CD8-positive, alpha-beta memory T cell (primary cell): ENCODE measurements around the gene IFT81. TPM values are rescaled to one million over a fixed set of nuclear protein-coding genes. Genes with fewer than 3 reads are reported as not detected.

Experiments used
- CTCF ChIA-PET: fragments of 350-600 bp; sonication (Branson Sonifier 250); formaldehyde crosslinking; loops from one replicate; lab custom pipeline; 2021; ENCODE audit warnings: antibody characterized with exemption; lab: Charles Lee
- POLR2A ChIA-PET: fragments of 350-600 bp; sonication (Branson Sonifier 250); formaldehyde crosslinking; loops from one replicate; lab custom pipeline; 2021; ENCODE audit warnings: antibody characterized with exemption; lab: Charles Lee
- DNase-seq, 5 donors: peaks; one replicate each; pipeline versions ENCODE4 v3.0.0 to v3.0.0-alpha.2; 2020 to 2022; ENCODE audit warnings: mixed read lengths in 1 of 5
- H3K27ac ChIP-seq: one replicate; pipeline ENCODE4 v1.7.0; 2013; ENCODE audit warnings: low read depth, mild to moderate bottlenecking, low read length, moderate library complexity
- H3K27me3 ChIP-seq: 2 replicates; pipeline ENCODE4 v1.7.0; 2013; ENCODE audit warnings: low read length, mild to moderate bottlenecking; ENCODE audit not compliant: insufficient read depth, poor library complexity, severe bottlenecking
- H3K36me3 ChIP-seq: 2 replicates; pipeline ENCODE4 v1.7.0; 2013; ENCODE audit warnings: mild to moderate bottlenecking, low read length, moderate library complexity; ENCODE audit not compliant: insufficient read depth
- H3K4me1 ChIP-seq: 2 replicates; pipeline ENCODE4 v1.7.0; 2013; ENCODE audit warnings: mild to moderate bottlenecking, low read length, moderate library complexity; ENCODE audit not compliant: insufficient read depth
- H3K4me3 ChIP-seq: 2 replicates; pipeline ENCODE4 v1.7.0; 2013; ENCODE audit warnings: mild to moderate bottlenecking, low read length
- H3K9me3 ChIP-seq: 2 replicates; pipeline ENCODE4 v1.7.0; 2013; ENCODE audit warnings: mild to moderate bottlenecking, low read length
- H3K27ac Mint-ChIP-seq, 8 donors: one replicate each; pipeline ENCODE4 v1.8.0; 2020 to 2021; ENCODE audit warnings: mixed read lengths in 8 of 8, mild to moderate bottlenecking in 6 of 8, inconsistent platforms in 3 of 8, moderate library complexity in 3 of 8
- H3K27me3 Mint-ChIP-seq, 2 donors: one replicate each; pipeline ENCODE4 v1.8.0; 2020 to 2021; ENCODE audit warnings: mixed read lengths in 2 of 2, mild to moderate bottlenecking in 1 of 2, moderate library complexity in 1 of 2
- H3K36me3 Mint-ChIP-seq, 3 donors: one replicate each; pipeline ENCODE4 v1.8.0; 2020 to 2021; ENCODE audit warnings: mixed read lengths in 3 of 3, inconsistent platforms in 1 of 3, mild to moderate bottlenecking in 1 of 3
- H3K4me1 Mint-ChIP-seq, 3 donors: one replicate each; pipeline ENCODE4 v1.8.0; 2020 to 2021; ENCODE audit warnings: mixed read lengths in 3 of 3, inconsistent platforms in 1 of 3, mild to moderate bottlenecking in 1 of 3
- H3K4me3 Mint-ChIP-seq, 7 donors: one replicate each; pipeline ENCODE4 v1.8.0; 2020 to 2021; ENCODE audit warnings: mixed read lengths in 7 of 7, mild to moderate bottlenecking in 6 of 7, moderate library complexity in 4 of 7, inconsistent platforms in 2 of 7
- H3K9me3 Mint-ChIP-seq, 5 donors: one replicate each; pipeline ENCODE4 v1.8.0; 2020 to 2022; ENCODE audit warnings: mixed read lengths in 5 of 5, mild to moderate bottlenecking in 3 of 5, moderate library complexity in 2 of 5, inconsistent platforms in 1 of 5
- polyA plus RNA-seq: library from polyadenylated mRNA; unstranded; fragments of 300-500 nt; fragmentation: Illumina TruSeq; gene quantifications from one replicate; pipeline ENCODE4 v1.2.3, GENCODE V29; 2021
- total RNA-seq, 2 experiments: library from RNA; stranded (reverse); gene quantifications; one replicate each; pipeline ENCODE4 v1.2.3, GENCODE V29; 2021

The IFT81 gene
- total and polyA plus RNA-seq, 3 experiments from 2014 or later = 0.35 to 4.5 (median 3.7) TPM

DNA sequence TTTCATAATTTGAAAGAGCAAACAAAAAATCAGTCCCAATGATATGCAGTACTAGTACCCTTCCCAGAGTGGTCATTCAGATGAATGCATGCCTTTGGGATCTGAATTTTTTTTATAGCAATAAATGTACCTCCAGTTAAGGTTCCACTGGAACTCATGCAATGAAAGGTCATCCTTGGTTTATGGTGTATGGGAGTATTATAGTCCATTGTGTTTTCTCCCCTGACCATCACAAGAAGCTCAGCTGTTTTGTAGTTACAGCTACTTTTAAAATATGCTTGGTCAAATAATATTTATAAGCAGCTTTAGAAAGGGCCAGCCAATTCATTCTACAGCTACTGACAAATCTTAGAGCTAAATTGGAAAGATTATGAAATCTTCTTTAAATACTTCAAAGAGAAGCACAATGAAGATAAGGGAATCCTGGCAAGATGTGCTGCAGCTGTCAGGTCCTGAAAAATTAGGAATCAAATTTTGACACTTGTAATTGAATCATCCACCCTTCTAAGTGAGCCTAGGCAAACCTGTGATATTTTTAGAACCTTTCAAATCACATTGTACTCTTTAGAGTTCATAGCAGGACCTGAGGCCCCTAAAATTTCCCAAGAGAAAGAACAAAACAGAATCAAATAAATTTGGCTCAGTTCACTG, 46.5 kb downstream of the IFT81 start:
- no peaks in the 10 kb centered on the region for H3K27me3 ChIP-seq
- H3K27ac ChIP-seq = no peak overlapping the region
- POLR2A ChIA-PET = no interaction called here
- no peak for DNase-seq
- Mint-ChIP-seq H3K36me3 (peaks cover 0 to 4% (median 0%) of the 10 kb centered on the region in 3 donors), H3K27ac (no peak overlapping the region), H3K9me3 (no peaks in the 10 kb centered on the region), H3K4me3 (no peak overlapping the region), H3K27me3 (no peaks in the 10 kb centered on the region), H3K4me1 (no peaks in the 10 kb centered on the region)
- CTCF ChIA-PET = no interaction called here
- H3K9me3 ChIP-seq = no peaks in the 10 kb centered on the region
- H3K4me1 ChIP-seq = no peaks in the 10 kb centered on the region
- no peaks in the 10 kb centered on the region for H3K36me3 ChIP-seq
- H3K4me3 ChIP-seq = no peak overlapping the region

DNA sequence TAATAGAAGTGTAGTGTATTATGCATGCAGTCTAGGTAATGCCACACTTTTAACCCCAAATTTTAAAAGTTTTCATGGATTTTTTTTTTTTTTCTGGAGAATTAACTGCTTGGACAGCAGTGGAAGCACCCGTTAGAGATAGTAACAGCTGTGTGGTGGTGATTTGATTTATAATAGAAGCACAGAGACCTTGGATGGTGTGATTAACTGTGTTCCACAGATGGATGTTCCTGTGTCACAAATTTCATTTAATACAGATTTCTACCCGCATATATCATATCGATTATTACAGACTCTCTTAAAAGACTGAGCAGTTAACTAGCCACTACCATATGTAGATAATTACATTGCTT, 47.0 kb downstream of the IFT81 start:
- Histone ChIP-seq H3K4me1 (no peaks in the 10 kb centered on the region), H3K4me3 (no peak overlapping the region), H3K27me3 (no peaks in the 10 kb centered on the region), H3K9me3 (no peaks in the 10 kb centered on the region), H3K27ac (no peak overlapping the region), H3K36me3 (no peaks in the 10 kb centered on the region)
- Mint-ChIP-seq H3K4me3 (no peak overlapping the region), H3K36me3 (peaks cover 0 to 4% (median 0%) of the 10 kb centered on the region in 3 donors), H3K9me3 (no peaks in the 10 kb centered on the region), H3K27me3 (no peaks in the 10 kb centered on the region), H3K4me1 (no peaks in the 10 kb centered on the region), H3K27ac (no peak overlapping the region)
- DNase-seq = no peak
- ChIA-PET POLR2A (no interaction called here), CTCF (no interaction called here)

DNA sequence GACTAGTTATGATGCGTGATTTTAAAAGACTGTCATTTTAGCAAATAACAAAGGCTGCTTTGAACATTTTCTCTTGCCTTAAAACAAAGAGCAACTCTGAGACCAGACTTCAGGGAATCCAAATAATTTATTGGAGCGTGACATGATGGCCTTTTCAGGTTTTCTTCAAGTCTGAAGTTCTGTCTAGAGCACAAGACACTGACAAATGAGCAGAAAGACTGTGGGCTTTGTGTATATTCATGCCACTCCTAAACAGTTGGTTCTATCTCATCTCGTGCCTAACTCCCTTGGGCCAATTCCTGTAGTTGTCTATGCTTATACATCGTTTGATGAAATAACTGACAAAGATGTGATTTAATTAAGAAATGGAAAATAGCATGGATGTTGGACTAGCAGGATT, 47.5 kb downstream of the IFT81 start:
- CTCF ChIA-PET = no interaction called here
- Histone ChIP-seq H3K27ac (no peak overlapping the region), H3K4me3 (no peak overlapping the region), H3K27me3 (no peaks in the 10 kb centered on the region), H3K36me3 (no peaks in the 10 kb centered on the region), H3K4me1 (no peaks in the 10 kb centered on the region), H3K9me3 (no peaks in the 10 kb centered on the region)
- Mint-ChIP-seq H3K27ac (no peak overlapping the region), H3K4me1 (no peaks in the 10 kb centered on the region), H3K36me3 (peaks cover 0 to 4% (median 0%) of the 10 kb centered on the region in 3 donors), H3K9me3 (no peaks in the 10 kb centered on the region), H3K4me3 (no peak overlapping the region), H3K27me3 (no peaks in the 10 kb centered on the region)
- POLR2A ChIA-PET = no interaction called here
- DNase-seq = no peak

DNA sequence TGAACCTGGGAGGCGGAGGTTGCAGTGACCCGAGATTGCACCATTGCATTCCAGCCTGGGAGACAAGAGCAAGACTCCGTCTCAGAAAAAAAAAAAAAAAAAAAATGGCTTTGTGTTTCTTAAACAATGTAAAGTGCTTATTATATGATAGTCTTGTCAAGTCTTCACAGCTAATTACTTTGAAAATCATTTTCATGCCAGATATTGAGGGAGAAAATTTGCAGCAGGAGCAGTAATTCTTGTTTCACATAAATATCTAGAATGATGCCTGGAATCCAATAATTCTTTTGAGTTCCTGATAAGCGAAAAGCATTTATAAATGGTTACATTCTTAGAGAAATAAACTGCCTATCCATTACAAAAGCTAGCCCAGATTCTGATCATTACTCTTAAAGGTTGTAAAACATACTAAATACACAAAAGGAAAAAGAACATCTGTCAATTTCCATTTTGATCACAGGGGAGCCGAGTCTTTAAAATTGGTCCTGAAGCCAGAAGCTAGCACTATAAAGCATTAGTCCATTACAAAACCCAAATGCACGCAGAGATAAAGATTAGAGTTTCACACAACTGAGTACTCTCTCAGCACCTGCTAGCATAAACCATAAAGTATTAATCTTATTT, 50.3 kb downstream of the IFT81 start:
- ChIA-PET POLR2A (no interaction called here), CTCF (interaction anchor here (1.2 kb wide), 1 partner anchor 9 kb away, joined by 3 read pairs; no protein-coding TSS in a partner anchor)
- no peaks in the 10 kb centered on the region for H3K9me3 ChIP-seq

DNA sequence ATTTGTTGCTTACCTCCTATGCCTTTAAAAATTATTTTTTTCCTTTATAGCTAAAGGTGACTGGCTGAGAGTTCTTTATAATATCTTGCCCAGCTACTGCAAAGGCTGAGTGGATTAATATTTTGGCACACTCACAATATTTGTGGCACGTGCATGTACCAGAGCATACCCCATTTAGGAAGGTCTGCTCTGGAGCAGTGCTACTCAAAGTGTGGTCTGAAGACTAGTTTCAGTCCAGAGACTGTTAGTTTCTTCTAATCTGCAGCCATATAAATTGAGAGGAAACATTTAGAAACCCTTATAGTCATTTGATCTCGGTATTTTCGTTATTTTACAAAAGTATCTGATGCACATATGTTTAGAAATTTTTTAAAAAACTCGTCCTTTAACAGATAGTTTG, 51.0 kb downstream of the IFT81 start:
- no peaks in the 10 kb centered on the region for H3K4me1 ChIP-seq
- no peak overlapping the region for H3K4me3 Mint-ChIP-seq
- no peaks in the 10 kb centered on the region for H3K4me1 Mint-ChIP-seq
- no peaks in the 10 kb centered on the region for H3K9me3 Mint-ChIP-seq
- no peaks in the 10 kb centered on the region for H3K36me3 ChIP-seq
- no peak overlapping the region for H3K4me3 ChIP-seq
- no peaks in the 10 kb centered on the region for H3K27me3 ChIP-seq
- ChIA-PET POLR2A (no interaction called here), CTCF (interaction anchor here (1.2 kb wide), 1 partner anchor 8 kb away, joined by 3 read pairs; no protein-coding TSS in a partner anchor)
- DNase-seq = no peak
- H3K27me3 Mint-ChIP-seq = no peaks in the 10 kb centered on the region
- no peaks in the 10 kb centered on the region for H3K36me3 Mint-ChIP-seq
- no peaks in the 10 kb centered on the region for H3K9me3 ChIP-seq
- H3K27ac Mint-ChIP-seq = no peak overlapping the region
- no peak overlapping the region for H3K27ac ChIP-seq

More for the DNA sequence above, 50.3 kb downstream of the IFT81 start:
- H3K9me3 Mint-ChIP-seq = no peaks in the 10 kb centered on the region
- H3K4me3 ChIP-seq = no peak overlapping the region
- no peaks in the 10 kb centered on the region for H3K36me3 Mint-ChIP-seq
- no peaks in the 10 kb centered on the region for H3K27me3 ChIP-seq
- no peaks in the 10 kb centered on the region for H3K36me3 ChIP-seq
- no peak overlapping the region for H3K27ac Mint-ChIP-seq
- H3K27me3 Mint-ChIP-seq = no peaks in the 10 kb centered on the region
- no peak overlapping the region for H3K27ac ChIP-seq
- no peaks in the 10 kb centered on the region for H3K4me1 Mint-ChIP-seq
- H3K4me3 Mint-ChIP-seq = no peak overlapping the region
- DNase-seq = no peak
- H3K4me1 ChIP-seq = no peaks in the 10 kb centered on the region

DNA sequence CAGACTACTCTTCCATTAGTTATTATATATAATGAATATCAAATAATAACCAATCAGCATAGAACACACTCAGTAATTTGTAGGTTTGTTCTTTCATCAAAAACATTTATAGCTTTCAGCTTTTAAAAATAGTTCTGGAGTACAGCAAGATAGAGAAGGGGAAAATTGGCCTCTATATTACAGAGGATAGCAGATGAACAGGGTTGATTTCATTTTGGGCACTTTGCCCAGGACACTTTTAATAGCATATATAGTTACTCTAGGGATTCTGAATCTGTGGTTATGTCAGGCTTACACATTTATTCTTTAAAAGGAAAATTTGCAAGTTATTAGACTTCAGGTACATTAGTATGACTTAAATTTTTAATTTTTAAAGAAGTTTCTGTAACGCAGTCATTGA, 52.6 kb downstream of the IFT81 start:
- no peak overlapping the region for H3K27ac ChIP-seq
- Mint-ChIP-seq H3K27ac (no peak overlapping the region), H3K4me1 (no peaks in the 10 kb centered on the region), H3K27me3 (no peaks in the 10 kb centered on the region), H3K36me3 (no peaks in the 10 kb centered on the region), H3K4me3 (no peak overlapping the region), H3K9me3 (no peaks in the 10 kb centered on the region)
- H3K27me3 ChIP-seq = no peaks in the 10 kb centered on the region
- no peak for DNase-seq
- no peaks in the 10 kb centered on the region for H3K9me3 ChIP-seq
- no peaks in the 10 kb centered on the region for H3K36me3 ChIP-seq
- H3K4me1 ChIP-seq = no peaks in the 10 kb centered on the region
- ChIA-PET CTCF (no interaction called here), POLR2A (no interaction called here)
- no peak overlapping the region for H3K4me3 ChIP-seq

DNA sequence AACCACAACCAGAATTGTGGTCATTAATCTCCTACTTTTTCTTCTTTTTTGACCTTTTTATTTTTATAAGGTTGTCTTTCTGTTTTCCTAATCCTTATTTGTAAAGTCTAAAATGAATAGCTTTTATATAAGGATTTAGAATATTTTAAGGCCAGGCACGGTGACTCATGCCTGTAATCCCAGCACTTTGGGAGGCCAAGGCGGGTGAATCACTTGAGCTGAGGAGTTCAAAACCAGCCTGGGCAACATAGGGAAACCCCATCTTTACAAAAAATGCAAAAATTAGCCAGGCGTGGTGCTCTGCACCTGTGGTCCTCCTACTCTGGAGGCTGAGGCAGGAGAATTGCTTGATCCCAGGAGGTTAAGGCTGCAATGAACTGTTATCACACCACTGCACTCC, 55.1 kb downstream of the IFT81 start:
- ChIA-PET CTCF (interaction anchor here (0.6 kb wide), 1 partner anchor 252 kb away, joined by 3 read pairs; no protein-coding TSS in a partner anchor), POLR2A (no interaction called here)
- no peak overlapping the region for H3K4me3 ChIP-seq
- Mint-ChIP-seq H3K27me3 (no peaks in the 10 kb centered on the region), H3K4me3 (no peak overlapping the region), H3K27ac (no peak overlapping the region), H3K36me3 (no peaks in the 10 kb centered on the region), H3K4me1 (no peaks in the 10 kb centered on the region), H3K9me3 (peaks cover 0 to under 1% (median 0%) of the 10 kb centered on the region in 5 donors)
- no peaks in the 10 kb centered on the region for H3K9me3 ChIP-seq
- no peaks in the 10 kb centered on the region for H3K4me1 ChIP-seq
- H3K36me3 ChIP-seq = no peaks in the 10 kb centered on the region
- no peak overlapping the region for H3K27ac ChIP-seq
- no peaks in the 10 kb centered on the region for H3K27me3 ChIP-seq
- no peak for DNase-seq

DNA sequence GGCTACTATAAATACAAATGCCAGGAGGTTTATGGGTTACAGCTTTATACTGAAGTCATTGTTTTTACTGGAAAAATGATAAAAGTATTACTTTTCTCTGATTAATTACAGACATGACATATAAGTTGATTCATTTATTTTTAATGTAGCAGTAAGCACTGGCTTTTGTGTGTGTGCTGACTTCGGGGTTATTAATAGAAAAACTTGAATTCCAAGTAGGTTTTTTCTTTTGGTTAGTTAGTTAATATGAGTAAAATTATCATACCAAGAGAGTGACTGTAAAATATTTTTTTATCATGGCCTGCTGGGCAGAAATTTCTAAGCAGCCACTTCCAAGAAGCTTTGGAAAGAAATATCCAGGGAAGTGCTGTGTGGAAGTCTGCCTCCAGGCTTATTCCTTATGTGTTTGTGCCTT, 56.4 kb downstream of the IFT81 start:
- H3K4me1 Mint-ChIP-seq = no peaks in the 10 kb centered on the region
- no peak overlapping the region for H3K27ac Mint-ChIP-seq
- CTCF ChIA-PET = no interaction called here

More for the DNA sequence above, 56.4 kb downstream of the IFT81 start:
- POLR2A ChIA-PET = no interaction called here
- H3K4me3 ChIP-seq = no peak overlapping the region
- Mint-ChIP-seq H3K9me3 (peaks cover 0 to 3% (median 0%) of the 10 kb centered on the region in 5 donors), H3K4me3 (no peak overlapping the region), H3K27me3 (no peaks in the 10 kb centered on the region), H3K36me3 (no peaks in the 10 kb centered on the region)
- H3K27ac ChIP-seq = no peak overlapping the region
- no peaks in the 10 kb centered on the region for H3K36me3 ChIP-seq
- H3K27me3 ChIP-seq = no peaks in the 10 kb centered on the region
- DNase-seq = no peak
- H3K4me1 ChIP-seq = no peaks in the 10 kb centered on the region
- H3K9me3 ChIP-seq = no peaks in the 10 kb centered on the region
